GM21515 (cell line): ENCODE results near the gene DENND5A.
"Not testable (repeated sequence)": the region's sequence is repeated elsewhere in the genome, so short reads cannot be mapped to it uniquely, and the experiment has no call there.

Experiments used
- ATAC-seq: cut with Tn5 transposase; IDR thresholded peaks from one replicate; pipeline ENCODE4 v1.9.1; 2021; ENCODE audit not compliant: unreplicated experiment

The DENND5A gene

DNA sequence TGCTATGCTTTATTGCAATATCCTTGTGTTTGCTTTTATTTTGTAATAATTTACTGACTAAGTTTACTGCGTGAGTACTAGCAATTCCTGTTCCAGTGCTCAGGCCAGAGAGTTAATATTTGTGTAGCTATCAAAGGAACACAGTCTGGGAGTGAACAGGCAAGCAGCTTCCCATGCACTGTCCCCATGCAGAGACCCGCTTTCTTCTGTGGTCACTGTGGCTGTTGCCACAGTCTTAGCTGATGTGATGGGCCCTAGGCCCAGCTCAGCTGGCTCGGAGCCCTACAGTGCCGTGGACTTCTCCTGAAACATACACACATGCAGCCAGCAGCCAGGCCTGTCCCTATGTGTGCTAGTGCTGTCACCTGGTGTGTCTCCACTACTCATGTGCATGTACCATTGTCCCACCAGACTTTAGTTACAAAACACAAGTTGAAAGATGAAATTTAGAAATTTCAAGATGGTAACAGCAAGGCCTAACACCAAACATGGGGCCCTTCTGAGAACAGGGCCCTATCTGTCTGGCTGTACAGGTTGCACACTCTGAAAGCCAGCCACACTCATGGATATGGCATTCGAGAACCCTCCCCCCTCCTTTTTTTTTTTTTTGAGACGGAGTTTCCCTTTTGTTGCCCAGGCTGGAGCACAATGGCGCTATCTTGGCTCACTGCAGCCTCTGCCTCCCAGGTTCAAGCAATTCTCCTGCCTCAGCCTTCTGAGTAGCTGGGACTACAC is 161.4 kb downstream of the DENND5A start:
- no peak for ATAC-seq

DNA sequence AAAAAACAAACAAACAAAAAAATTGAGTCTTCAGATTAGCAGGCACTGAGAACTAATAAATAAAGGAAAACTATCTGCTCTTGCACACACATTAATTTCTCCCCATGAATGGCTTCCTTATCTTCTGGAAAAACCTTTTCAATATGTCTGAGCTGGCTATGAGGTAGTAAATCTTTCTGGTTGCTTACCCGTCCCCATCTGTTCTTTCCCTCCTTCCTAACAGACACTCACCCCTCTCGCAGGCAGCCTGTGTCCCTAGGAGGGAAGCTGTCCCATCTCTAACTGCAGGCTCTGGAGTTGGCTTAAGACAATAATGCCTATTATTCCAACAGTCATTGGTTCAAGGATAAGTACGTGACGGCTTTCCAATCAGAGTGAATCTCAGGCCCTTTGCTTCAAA is 165.5 kb downstream of the DENND5A start:
- no peak for ATAC-seq

DNA sequence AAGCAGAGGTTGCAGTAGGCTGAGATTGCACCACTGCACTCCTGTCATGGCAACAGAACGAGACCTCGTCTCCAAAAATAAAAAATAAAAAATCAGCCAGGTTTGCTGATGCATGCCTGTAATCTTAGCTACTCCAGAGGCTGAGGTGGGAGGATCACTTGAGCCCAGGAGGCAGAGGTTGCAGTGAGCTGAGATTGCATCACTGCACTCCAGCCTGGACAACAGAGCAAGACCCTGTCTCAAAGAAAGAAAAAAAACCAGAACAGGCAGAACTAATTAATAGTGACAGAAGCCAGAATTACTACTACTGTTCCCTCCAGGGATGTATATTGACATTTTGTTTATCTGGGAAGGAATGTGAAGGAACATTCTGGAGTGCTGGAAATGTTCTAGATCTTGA is 166.7 kb downstream of the DENND5A start:
- not testable (repeated sequence) for ATAC-seq

DNA sequence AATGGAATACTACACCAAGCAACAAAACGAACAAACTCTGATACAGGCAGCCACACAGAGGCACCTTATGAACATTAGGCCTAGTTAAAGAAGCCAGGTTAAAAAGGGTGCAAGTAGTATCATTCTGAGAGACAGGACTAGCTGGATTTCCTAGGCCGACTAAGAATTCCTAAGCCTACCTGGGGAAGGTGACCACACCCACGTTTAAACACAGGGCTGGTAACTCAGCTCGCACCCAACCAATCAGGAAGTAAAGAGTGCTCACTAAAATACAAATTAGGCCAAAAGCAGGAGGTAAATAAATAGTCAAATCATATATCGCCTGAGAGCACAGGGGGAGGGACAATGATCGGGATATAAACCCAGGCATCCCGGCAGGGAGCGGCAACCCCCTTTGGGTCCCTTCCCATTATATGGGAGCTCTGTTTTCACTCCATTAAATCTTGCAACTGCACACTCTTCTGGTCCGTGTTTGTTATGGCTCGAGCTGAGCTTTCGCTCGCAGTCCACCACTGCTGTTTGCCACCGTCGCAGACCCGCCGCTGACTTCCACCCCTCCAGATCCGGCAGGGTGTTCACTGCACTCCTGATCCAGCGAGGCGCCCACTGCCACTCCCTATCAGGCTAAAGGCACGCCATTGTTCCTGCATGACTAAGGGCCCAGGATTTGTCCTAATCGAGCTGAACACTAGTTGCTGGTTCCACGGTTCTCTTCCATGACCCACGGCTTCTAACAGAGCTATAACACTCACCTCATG is 167.8 kb downstream of the DENND5A start:
- not testable (repeated sequence) for ATAC-seq

DNA sequence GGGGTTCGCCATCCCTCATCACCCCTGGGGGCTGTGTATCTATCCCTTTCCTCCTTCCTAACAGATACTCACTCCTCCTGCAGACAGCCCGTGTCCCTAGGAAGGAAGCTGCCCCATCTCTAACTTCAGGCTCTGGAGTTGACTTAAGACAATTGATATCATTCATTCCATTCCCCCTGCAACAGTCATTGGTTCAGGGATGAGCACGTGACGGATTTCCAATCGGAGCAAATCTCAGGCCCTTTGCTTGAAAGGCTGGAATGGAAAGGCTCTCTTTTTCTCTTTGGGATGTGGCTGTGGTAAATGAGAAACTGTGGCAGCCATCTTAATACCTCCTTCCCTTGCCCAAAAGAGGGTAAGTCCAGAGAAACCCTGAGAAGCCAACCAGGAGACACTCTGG is 168.7 kb downstream of the DENND5A start:
- ATAC-seq, result no peak

DNA sequence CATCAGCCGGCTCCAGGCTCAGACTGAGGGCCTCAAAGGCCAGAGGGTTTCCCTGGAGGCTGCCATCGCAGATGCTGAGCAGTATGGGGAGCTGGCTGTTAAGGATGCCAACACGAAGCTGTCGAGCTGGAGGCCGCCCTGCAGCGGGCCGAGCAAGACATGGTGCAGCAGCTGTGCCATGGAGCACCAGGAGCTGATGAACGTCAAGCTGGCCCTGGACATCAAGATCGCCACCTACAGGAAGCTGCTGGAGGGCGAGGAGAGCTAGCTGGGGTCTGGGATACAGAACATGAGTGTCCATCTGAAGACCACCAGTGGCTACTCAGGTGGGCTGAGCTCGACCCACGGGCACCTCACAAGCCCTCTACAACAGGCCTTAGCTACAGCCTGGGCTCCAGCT is 169.7 kb downstream of the DENND5A start:
- no peak for ATAC-seq

DNA sequence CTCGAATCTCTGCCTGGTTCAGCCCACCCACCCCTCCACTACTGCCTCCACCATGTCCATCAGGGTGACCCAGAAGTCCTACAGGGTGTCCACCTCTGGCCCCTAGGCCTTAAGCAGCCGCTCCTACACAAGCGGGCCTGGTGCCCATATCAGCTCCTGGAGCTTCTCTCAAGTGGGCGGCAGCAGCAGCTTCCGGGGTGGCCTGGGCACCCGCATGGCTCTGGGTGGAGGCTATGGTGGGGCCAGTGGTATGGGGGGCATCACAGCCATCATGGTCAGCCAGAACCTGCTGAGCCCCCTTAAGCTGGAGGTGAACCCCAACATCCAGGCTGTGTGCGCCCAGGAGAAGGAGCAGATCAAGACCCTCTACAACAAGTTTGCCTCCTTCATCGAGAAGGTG is 170.7 kb downstream of the DENND5A start:
- no peak for ATAC-seq

DNA sequence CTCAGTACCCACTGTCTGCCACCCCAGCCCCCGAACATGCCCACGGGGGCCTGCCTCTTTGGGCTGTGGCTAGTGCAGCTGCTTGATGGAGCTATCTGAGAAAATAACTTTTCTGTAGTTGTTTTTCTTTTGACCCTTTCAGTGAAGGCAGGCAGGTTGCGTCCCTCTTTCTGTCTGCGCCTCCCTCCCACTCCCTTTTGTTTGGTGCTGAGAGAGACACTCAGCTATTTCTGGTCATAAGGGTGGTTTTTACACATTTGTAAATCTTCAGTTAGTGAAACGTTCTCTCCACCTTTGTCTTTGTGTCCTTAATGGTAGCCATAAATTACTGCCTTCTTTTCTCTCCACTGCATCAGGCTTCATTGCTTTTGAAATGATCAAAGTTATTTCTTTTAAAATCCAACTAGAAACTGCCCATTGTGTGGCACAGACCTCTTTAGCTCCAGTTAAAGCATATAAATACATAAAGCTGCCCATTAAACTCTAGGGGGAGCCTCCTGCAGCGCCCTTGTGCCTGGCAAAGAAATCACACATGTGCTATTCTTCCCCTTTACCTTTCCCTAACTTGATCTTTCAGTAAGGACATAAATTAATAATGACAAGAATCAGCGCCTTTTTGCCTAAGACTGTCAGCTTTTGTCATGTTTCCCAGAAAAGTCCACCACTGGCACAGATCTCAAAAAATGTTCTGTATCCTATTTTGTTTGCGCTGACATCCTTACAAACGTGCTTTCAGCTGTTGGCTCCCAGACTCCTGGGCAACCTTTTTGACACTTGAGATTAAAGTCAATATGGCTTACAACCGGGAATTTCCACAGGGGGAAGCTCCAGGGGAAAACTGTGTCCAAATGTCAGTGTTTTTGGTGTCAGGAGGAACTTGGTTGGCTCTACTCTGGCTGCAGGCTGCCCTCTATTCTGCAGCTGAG is 172.0 kb downstream of the DENND5A start:
- ATAC-seq, result no peak

DNA sequence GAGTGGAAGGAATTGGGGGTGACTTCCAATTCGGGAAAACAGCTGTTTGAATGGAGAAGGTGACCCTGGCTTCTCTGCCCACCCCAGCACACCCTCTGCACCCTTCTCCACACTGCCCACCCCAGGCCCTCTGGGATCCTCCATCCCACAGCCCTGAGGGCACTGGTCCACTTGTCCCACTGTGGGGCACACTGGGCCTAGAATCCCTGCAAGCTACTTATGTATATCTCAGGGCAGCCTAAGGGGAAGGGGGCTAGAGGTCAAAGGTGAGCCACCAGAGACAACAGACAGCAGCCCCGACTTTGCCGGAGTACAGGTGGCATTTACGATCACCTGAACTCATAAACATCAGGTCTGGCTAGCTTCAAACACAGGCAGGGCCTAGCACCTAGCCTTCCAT is 173.1 kb downstream of the DENND5A start:
- ATAC-seq, result no peak

DNA sequence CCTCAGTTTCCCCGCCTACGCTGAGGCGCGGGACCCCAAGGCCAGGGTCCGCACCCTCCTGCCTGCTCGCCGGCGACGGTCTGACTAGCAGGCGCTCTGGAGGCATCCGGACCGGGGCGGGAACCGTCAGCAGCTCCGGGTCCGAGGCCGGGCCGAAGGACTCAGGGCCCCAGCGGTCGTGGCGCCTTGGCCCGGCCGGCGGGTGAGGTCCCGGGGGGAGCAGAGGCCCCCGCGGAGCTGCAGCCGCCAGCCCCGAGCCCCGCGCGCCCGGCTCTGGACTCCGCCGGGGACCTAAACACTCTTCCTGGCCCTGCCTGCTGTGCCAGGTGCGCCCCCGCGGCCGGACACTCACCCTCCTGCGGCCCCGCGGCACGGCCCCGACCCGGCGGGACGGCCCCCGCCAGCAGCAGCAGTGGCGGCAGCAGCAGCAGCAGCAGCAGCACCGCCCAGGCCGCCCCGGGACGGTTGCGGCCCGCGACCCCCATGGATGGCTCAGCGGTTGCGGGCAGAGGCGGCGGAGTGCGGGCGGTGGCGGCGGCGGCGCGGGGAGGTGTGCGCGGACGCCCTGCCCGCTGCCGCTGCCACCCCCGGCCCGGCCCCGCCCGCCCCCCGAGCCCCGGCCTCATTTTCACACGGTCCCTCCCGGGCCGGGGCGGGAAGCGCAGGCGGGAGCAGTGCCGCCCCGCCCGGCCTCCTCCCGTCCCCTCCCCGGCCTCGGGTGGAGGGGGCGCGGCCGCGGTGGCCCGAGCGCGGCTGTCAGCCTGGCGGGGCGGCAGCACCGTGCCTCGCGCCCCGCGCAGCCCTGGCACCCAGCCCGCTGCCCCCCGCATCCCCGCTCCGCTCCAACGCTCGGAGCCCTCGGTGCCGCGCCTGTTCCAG is 173.9 kb downstream of the DENND5A start, which contains the start of gene SCUBE2:
SCUBE2 (minus strand) TSS at position 556 of the 879 bp plus-strand sequence; CDS start at position 485, 71 bp downstream.
- ATAC-seq, result no peak

DNA sequence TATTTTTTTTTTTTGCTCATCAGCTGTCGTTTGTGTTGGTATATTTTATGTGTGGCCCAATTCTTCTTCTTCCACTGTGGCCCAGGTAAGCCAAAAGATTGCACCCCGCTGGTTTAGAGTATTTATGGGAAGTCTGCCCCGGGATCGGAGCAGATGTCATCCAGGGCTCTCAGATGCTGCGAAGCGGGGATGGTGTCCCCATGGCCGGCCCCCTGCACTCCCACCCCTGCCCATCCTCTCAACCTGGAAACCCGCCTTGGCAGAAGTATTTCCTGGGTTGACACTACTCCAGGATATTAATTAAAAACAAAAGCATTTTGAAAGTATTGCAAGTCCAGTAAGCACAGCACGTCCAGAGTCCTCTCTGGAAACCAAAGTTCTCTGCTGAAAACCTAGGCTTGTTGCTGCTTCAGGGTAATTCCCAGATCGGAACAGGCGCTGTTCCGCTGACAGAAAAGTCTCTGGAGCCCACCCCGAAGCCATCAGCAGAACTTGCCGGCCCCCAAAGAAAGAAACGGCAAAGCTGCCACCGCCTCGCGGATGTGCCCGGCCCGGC is 174.6 kb downstream of the DENND5A start:
- no peak for ATAC-seq

DNA sequence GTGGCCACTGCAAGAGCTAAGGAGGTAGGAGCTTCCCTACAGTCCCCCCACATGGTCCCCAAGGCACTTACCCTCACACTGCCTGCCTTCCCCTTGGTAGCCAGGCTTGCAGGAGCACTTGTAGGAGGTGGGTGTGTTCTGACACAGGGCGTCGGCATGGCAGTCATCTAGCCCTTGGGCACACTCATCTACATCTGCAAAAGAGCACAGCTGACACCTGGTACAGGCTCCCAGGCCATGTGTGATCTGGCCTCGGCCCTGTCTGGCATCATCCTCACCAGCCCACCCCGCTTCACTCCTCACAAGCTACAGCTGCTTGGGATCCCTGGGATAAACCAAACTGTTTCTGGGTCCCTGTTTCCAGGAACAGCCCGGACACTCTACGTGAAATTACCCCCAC is 175.5 kb downstream of the DENND5A start:
- ATAC-seq, result no peak

DNA sequence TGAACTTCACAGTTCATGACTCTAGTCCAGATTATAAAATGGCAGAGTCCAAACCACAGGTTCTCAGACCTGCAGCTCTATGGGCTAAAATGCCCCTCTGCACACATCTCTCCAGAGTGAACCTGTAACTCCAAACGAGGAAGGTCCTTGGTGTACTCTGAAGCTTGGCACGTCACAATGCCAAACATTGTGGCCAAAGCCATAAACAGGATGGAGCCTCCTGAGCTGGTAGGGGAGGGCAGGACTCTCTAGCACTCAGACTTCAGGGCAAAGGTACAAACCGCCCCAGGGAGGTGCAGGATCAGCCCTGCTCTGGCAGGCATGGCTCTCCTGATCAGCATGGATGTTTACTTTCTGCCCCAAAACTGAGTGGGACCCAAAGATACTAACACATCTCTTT is 176.1 kb downstream of the DENND5A start:
- ATAC-seq, result no peak
